SK-N-SH (cell line): ENCODE data around the gene PTPN18.

Source experiments
- EZH2phosphoT487 ChIP-seq: fragments of 200-600 bp; sonication (generic); IDR thresholded peaks from 2 replicates; pipeline ENCODE4 v1.6.1; 2017; ENCODE audit warnings: low read depth, mixed run types, mild to moderate bottlenecking, antibody characterized with exemption, moderate library complexity, borderline replicate concordance
- GATA2 ChIP-seq: sonication (generic); formaldehyde crosslinking; IDR thresholded peaks from 2 replicates; pipeline ENCODE4 v1.5.0; 2020; ENCODE audit warnings: mild to moderate bottlenecking, missing genetic modification reagents
- POLR2AphosphoS5 ChIP-seq: IDR thresholded peaks from 2 replicates; pipeline ENCODE4 v1.6.1; 2012; ENCODE audit warnings: low read depth, low read length
- RAD21 ChIP-seq: IDR thresholded peaks from 2 replicates; pipeline ENCODE4 v1.6.1; 2012; ENCODE audit warnings: mild to moderate bottlenecking, low read length
- RCOR1 ChIP-seq: fragments of 150-350 bp; IDR thresholded peaks from 2 replicates; pipeline ENCODE4 v1.6.1; 2017; ENCODE audit warnings: antibody characterized with exemption, low read length
- TCF12 ChIP-seq: IDR thresholded peaks from 2 replicates; pipeline ENCODE4 v1.4.0; 2012
- TEAD4 ChIP-seq: IDR thresholded peaks from 2 replicates; pipeline ENCODE4 v1.4.0; 2012; ENCODE audit warnings: mild to moderate bottlenecking, borderline replicate concordance; ENCODE audit not compliant: insufficient read depth
- YY1 ChIP-seq: IDR thresholded peaks from 2 replicates; pipeline ENCODE4 v1.4.0; 2012; ENCODE audit warnings: low read depth, mild to moderate bottlenecking
- TF ChIP-seq, protein P1 (sequence below): fragments of 200-600 bp; sonication (generic); IDR thresholded peaks from 2 replicates; pipeline ENCODE4 v1.6.1; 2017; ENCODE audit warnings: antibody characterized with exemption, mild to moderate bottlenecking, moderate library complexity
- TF ChIP-seq, protein P2 (sequence below): IDR thresholded peaks from 2 replicates; pipeline ENCODE4 v1.4.0; 2012; ENCODE audit warnings: low read depth
- TF ChIP-seq, protein P3 (sequence below): IDR thresholded peaks from 2 replicates; pipeline ENCODE4 v1.4.0; 2012; ENCODE audit warnings: low read depth, borderline replicate concordance
- TF ChIP-seq, protein P4 (sequence below): IDR thresholded peaks from 2 replicates; pipeline ENCODE4 v1.6.1; 2012; ENCODE audit warnings: mild to moderate bottlenecking, low read depth, low read length, moderate library complexity
- TF ChIP-seq, protein P5 (sequence below): fragments of 150-350 bp; IDR thresholded peaks from 2 replicates; pipeline ENCODE4 v1.6.1; 2017; ENCODE audit warnings: antibody characterized with exemption, low read length, low read depth, borderline replicate concordance
- TF ChIP-seq, protein P6 (sequence below): IDR thresholded peaks from 2 replicates; pipeline ENCODE4 v1.4.0; 2012; ENCODE audit warnings: low read depth, borderline replicate concordance

DNA sequence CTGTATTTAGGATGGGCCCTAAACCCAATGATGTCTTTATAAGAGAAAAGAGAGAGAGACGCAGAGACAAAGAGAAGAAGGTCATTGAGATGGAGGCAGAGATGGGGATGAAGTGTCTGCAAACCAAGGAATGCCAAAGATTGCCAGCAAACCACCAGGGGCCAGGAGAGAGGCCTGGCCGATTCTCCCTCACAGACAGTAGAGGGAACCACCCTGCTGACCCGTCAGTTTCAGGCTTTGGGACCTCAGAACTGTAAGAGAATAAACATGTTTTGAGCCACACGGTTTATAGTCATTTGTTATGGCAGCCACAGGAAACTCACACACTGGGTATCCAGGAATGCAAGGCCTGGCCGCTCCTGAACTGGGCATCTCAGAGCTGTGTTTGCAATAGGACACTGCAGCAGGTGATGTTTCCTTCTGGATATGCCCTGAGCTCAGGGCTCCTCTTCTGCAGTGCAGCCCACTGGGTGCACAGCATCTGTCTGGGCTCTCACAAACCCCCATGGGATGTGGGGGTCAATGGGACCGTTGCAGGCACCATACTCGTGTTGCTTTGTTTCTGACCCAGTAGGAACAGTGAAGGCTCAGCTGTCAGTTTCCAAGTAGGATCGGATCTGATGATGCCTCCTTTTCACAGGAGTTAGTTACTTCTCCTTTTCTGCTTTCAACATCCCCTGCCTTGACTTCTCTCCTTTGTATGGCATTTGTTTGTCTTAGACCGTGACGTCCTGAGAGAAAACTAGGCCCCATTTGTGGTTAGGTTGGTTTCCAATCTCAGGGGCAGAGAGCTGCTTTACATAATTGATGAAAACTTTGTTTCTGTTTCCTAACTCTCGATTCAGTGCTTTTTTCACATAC, 20.8 kb downstream of the PTPN18 start:
- TF ChIP-seq, protein P1, sequence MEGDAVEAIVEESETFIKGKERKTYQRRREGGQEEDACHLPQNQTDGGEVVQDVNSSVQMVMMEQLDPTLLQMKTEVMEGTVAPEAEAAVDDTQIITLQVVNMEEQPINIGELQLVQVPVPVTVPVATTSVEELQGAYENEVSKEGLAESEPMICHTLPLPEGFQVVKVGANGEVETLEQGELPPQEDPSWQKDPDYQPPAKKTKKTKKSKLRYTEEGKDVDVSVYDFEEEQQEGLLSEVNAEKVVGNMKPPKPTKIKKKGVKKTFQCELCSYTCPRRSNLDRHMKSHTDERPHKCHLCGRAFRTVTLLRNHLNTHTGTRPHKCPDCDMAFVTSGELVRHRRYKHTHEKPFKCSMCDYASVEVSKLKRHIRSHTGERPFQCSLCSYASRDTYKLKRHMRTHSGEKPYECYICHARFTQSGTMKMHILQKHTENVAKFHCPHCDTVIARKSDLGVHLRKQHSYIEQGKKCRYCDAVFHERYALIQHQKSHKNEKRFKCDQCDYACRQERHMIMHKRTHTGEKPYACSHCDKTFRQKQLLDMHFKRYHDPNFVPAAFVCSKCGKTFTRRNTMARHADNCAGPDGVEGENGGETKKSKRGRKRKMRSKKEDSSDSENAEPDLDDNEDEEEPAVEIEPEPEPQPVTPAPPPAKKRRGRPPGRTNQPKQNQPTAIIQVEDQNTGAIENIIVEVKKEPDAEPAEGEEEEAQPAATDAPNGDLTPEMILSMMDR, result no peak
- TF ChIP-seq, protein P2, sequence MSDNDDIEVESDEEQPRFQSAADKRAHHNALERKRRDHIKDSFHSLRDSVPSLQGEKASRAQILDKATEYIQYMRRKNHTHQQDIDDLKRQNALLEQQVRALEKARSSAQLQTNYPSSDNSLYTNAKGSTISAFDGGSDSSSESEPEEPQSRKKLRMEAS, result no peak
- TF ChIP-seq TCF12 (no peak), YY1 (no peak), RAD21 (no peak), RCOR1 (no peak), POLR2AphosphoS5 (no peak), GATA2 (no peak), EZH2phosphoT487 (no peak), TEAD4 (no peak)
- TF ChIP-seq, protein P3, sequence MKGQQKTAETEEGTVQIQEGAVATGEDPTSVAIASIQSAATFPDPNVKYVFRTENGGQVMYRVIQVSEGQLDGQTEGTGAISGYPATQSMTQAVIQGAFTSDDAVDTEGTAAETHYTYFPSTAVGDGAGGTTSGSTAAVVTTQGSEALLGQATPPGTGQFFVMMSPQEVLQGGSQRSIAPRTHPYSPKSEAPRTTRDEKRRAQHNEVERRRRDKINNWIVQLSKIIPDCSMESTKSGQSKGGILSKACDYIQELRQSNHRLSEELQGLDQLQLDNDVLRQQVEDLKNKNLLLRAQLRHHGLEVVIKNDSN, result no peak
- TF ChIP-seq, protein P4, sequence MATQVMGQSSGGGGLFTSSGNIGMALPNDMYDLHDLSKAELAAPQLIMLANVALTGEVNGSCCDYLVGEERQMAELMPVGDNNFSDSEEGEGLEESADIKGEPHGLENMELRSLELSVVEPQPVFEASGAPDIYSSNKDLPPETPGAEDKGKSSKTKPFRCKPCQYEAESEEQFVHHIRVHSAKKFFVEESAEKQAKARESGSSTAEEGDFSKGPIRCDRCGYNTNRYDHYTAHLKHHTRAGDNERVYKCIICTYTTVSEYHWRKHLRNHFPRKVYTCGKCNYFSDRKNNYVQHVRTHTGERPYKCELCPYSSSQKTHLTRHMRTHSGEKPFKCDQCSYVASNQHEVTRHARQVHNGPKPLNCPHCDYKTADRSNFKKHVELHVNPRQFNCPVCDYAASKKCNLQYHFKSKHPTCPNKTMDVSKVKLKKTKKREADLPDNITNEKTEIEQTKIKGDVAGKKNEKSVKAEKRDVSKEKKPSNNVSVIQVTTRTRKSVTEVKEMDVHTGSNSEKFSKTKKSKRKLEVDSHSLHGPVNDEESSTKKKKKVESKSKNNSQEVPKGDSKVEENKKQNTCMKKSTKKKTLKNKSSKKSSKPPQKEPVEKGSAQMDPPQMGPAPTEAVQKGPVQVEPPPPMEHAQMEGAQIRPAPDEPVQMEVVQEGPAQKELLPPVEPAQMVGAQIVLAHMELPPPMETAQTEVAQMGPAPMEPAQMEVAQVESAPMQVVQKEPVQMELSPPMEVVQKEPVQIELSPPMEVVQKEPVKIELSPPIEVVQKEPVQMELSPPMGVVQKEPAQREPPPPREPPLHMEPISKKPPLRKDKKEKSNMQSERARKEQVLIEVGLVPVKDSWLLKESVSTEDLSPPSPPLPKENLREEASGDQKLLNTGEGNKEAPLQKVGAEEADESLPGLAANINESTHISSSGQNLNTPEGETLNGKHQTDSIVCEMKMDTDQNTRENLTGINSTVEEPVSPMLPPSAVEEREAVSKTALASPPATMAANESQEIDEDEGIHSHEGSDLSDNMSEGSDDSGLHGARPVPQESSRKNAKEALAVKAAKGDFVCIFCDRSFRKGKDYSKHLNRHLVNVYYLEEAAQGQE, result no peak
- TF ChIP-seq, protein P5, sequence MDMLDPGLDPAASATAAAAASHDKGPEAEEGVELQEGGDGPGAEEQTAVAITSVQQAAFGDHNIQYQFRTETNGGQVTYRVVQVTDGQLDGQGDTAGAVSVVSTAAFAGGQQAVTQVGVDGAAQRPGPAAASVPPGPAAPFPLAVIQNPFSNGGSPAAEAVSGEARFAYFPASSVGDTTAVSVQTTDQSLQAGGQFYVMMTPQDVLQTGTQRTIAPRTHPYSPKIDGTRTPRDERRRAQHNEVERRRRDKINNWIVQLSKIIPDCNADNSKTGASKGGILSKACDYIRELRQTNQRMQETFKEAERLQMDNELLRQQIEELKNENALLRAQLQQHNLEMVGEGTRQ, result no peak
- TF ChIP-seq, protein P6, sequence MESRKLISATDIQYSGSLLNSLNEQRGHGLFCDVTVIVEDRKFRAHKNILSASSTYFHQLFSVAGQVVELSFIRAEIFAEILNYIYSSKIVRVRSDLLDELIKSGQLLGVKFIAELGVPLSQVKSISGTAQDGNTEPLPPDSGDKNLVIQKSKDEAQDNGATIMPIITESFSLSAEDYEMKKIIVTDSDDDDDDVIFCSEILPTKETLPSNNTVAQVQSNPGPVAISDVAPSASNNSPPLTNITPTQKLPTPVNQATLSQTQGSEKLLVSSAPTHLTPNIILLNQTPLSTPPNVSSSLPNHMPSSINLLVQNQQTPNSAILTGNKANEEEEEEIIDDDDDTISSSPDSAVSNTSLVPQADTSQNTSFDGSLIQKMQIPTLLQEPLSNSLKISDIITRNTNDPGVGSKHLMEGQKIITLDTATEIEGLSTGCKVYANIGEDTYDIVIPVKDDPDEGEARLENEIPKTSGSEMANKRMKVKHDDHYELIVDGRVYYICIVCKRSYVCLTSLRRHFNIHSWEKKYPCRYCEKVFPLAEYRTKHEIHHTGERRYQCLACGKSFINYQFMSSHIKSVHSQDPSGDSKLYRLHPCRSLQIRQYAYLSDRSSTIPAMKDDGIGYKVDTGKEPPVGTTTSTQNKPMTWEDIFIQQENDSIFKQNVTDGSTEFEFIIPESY, result no peak
